CD4-positive, alpha-beta T cell treated with Interleukin-6 for 4 hours (primary cell): Measurements from ENCODE around the gene EGFLAM.

Experiments
- DNase-seq: peaks from one replicate; pipeline ENCODE4 v3.0.0-alpha.2; 2020; ENCODE audit warnings: mixed read lengths

EGFLAM gene

DNA sequence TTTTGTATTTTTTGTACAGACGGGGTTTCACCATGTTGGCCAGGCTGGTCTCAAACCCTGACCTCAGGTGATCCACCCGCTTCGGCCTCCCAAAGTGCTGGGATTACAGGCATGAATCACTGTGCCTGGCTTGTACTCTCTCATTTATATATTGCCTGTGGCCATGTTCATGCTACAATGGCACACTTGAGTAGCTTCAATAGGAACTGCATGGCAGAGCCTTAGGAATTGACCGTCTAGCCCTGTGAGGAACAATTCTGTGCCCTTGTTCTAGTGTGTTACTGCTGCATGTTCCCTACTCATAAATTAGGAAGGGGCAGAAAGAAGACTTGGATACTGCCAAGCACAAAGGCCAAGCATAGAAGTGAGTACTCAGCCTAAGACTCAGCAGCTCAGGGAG is 193.8 kb downstream of the EGFLAM start:
- DNase-seq, result no peak

DNA sequence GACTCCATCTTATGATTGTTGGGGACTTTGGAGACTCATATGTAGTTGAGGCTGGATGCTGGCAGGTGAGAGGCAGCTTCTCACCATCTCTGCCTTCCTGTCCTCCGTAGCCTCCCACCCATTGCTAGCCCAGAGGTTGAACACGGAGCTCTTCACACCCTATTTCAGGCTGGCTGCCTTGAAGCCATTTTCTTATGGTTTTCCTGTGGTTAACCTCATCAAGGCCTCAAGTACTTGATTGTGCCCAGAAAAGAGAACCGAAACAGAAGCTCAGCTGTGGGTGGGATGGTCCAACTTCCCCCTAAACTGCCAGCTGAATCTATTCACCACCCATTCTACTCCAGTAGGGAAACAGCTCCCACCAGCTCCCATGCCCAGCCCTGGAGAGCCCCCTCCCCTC is 195.1 kb downstream of the EGFLAM start:
- DNase-seq, result peak; percentile 43

DNA sequence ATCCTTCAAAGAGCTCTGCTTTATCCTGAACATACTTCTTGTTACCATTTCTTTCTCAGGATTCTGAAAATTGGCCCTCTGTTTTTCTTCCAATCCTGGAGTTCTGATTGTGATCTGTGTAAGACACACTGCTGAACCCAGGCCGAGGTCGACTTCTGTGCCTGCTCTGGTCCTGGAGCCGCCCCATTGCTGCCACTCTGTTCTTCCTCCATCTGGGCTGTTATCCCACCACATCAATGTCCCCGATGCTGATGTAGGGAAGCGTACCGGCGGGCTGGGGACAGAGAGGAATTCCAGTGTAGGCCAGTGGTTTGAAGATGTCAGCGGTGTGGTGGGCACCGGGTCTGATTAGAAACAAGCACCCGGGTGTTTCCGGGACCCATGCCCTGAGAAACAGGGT is 195.6 kb downstream of the EGFLAM start:
- no peak for DNase-seq

DNA sequence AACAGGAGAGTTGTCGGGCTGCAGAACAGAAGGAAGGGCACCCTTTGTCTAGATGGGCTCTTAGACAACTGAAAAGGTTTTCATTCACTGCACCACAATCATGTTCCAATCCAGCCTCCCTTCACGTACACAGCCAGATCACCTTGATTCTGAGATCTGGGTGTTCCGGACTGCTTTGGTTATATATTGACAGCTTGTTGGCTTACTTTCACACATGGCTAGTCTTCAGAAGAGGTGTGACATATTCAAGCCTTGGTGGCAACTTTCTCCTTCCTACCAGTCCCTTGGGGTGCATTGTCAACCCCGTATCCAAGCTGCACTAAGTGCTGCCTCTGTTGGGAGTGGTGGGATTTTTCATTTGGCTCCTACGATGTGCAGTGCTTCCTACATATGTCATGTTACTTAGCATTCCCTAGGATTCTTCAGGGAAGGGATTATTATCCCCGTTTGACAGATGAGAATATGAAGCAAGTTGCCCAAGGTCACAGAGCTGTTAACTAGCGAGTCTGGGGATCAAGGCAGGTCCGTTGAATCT is 197.5 kb downstream of the EGFLAM start:
- DNase-seq, result no peak

DNA sequence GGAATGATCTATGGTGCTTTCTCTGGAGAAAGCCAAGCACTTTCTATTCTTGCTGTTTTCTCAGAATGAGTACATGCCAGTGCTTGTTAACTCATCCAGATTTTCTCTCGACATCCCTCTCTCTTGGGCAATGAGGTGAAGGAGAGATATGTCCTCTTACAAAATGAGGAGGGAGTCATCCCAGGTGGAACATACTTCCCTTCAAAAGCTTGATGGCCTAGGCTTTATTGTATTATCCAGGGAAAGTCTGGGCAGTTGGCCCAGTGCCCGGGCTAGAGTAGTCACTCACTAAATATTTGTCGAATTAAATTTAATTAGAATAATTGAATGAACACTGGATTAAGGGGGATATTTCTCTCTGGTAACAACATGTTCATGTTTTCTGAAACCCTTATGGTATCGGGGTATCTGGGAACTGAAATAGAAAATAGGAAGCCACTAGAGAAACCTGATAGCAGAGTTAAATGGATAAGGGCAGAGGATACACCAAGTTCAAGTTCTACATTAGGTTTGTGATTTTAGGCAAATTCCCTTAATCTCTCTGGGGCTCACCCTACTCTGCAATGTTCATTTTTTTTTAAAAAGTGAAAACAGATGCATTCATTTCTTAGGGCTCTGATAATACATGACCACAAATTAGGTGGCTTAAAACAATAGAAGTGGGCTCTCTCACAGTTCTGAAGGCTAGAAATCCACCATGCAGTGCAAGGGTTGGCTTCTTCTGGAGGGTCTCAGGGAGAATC is 198.5 kb downstream of the EGFLAM start:
- no peak for DNase-seq

DNA sequence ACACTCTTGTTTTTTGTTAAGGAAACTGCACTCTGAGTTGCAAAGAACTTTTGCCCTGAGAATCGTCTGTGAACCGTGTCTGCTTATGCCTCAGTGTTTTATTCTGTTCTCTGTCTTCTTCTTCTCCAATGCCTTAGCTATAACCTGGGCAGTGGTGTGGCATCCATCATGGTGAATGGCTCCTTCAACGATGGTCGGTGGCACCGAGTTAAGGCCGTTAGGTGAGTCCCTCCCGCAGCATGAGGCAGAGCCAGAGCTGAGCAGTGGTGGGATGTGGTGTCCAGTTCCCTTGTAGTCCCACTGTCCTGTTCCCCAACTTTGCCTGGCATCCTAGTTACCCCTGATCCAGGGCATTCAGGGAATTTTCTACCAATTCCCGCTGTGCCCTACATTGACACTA is 199.8 kb downstream of the EGFLAM start:
- no peak for DNase-seq

DNA sequence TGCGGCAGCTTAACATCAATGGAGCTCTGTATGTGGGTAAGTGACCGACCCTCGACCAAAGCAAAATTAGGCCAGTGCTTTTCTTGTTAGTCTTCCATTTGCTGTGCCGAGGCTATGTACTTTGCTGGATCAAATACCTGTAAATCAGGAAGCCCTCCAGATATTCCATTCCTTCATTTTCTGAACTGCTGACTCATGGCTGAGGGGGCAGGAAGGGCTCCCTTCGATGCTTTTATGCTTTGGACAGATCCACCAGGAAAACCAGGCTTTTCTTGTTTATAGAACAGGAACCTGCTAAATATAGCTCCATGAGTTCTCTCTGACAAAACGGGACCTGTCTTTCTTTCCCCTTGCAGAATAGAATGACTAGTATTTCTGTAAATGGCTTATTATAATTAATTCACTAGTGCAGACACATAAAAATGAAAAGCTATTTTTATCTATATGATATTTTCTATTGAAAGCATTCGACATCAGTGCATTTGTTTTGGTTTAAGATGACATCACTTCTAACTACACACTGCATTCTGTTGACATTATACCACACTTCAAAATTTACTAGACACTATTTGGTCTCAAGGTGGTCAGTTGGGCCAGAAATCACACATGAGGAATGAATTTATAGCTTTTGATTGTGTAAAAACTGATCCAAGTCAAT is 204.7 kb downstream of the EGFLAM start:
- DNase-seq, result no peak

DNA sequence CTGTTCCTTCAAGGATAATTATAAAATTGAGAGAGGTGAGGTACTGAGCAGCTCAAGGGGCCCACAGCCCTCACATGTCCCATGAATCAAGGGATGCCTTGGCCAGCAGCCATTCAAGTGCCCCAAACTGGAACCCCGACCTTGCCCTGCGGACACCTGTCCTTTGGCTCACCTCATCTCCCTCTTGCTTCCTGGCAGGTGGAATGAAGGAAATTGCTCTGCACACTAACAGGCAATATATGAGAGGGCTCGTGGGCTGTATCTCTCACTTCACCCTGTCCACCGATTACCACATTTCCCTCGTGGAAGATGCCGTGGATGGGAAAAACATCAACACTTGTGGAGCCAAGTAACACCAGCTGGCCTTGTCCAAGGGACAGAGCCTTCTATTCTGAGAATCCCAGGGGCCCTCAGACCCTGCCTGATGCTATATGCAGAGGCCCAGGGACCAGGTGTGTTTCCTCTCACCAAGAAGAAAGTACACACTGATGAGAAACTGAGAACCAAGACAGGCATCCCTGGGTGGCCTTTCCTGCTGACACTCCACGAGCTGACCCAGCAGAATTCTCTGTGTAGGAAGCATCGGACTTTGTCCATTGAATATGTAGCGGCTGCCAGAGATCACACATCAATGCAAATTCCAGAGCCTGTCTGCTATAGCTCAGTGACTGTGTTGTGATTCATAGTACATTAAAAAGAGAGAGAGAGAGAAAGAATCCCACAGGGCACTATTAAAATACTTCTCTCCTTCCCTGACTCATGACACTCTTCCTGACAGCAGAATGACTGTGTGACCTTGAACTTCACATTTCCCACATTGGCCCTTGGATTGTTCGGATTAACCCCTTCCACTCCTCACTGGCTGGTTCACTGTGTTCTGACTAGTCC is 205.5 kb downstream of the EGFLAM start:
- no peak for DNase-seq

DNA sequence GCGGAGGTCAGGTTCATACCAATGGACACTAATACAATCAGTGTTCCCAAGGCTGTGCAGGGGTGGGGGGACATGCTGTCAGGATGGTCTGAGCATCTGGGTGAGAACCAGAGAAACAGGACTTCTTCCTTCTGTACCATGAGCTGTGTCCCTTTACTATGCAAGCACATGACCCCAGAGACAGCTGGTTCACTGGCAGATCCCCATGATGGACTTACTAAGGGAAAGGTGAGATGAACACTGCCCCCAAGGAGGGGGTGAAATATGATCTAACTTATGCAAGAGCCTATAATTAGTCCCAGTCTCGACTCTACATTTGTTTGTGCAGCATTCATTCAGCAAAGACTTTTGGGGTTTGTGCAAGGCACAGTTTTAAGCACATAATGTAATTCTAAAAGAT is 206.7 kb downstream of the EGFLAM start:
- DNase-seq, result no peak

DNA sequence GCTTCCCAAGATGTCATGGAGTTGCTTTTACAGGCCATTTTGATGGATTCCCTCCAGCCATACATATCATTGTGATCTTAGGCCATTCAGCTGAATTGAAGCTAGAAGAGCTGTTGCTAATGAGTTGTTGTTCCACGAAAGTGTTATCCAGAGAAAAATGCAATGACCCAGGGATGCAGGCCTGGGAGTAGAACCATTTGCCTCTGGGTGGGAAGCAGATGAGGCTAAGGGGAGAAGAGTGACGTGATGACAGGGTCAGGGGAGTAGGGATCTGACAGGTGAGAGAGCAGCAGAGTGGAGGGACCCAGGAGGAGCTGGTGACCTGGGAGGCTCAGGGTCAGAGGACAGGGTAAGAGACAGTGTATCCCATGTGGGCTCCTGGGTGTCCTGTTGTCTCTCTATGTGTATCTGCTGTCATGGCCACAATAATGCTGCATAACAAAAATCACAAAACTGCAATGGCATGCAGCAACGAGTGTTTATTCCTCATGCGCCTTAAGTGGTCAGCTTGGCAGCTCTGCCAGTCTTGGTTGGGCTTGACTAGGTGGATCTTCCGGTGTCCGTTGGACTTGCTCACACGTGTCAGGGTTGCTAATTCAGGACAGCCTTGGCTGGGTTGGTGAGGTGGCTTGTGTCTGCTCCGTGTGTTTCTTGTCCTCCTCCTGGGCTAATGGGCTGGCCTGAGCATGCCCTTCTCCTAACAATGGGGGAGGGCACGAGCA is 207.5 kb downstream of the EGFLAM start:
- no peak for DNase-seq

DNA sequence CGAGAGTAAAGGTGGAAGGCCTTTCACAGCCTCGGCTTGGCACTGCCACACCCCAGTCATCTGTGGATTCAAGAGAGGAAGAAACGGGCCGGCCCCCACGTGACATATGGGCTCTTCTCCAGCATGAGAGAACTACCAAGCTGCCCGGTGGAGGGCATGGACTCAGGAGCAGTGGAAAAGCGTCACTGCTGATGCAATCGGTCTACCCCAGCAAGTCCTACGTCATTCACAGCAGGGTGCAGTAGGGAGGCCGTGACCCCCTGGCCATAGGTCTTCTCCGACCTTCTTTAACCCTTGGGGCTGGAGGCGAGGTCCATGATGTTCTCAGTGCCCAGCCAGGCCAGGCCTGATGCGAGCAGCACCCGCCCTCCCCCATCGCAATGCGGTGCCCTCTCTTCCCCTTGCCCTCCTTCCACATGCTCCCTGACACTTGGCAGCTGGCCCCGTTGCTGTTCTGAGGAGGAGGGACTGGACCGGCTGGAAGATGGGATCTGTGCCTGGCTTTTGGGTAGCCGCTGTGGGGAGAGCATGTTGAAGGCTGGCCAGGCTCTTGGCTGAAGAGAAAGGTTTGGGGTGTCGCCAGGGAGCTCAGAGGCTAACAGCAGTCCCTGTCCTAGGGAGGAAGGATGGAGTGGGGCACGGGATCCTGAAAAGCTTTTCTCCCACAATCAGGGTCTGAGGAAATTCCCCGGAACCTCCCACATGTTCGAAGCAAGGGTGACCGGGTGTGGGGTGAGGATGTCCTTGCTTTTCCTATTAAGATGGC is 208.2 kb downstream of the EGFLAM start:
- DNase-seq, result no peak

DNA sequence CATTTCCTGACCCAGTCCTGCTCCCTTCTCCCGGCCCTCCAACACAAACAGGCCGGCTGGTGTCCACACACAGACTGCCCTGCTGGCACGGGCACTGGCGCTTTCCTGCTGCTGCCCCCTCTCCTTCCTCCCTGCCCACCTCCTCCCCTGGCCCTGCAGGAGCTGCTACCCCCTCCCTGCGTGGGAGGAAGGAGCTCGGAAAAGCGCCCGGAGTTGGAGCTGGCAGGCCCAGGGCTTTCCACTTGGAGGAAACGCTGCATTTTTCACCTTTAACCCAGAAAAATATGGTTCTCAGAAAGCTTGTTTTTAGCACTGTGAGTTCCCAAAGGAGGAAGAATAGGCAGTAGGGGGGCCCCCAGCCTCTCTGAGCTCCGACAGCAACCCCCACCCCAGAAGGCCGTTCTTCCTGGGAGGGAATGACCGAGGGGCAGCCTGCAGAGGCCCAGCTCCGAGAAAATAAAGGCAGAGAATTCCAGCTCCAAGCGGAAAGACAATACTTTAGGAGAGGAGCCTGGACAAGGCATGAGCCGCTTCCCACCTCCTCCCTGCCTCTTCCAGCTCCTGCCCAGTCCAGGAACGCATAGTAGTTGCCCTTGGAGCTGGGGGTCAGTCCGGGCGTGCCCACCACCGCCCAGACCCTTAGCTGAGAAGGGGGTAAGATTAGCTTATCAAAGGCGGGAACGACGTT is 209.1 kb downstream of the EGFLAM start:
- DNase-seq, result no peak

DNA sequence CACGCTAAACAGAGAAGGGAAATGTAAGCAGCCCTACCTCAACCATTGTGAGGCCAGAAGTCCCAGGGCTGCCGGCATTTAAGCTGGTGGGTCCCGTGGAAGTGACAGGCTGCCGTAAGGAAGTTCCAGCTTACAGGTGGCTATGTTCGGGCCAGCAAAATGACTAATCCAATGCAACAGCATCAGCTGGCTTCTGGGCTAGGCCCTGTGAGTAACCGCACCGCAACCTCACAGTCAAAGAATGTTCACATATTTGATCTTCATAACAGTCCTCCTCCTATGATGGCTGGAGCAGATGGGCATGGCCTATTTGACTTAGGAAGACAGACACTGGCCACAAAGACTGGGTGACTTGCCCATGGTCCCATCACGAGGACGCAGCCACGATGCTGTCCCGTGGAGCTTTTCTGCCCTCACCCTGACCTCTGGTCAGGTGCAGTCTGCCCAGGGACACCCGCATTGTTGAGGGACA is 209.9 kb downstream of the EGFLAM start:
- DNase-seq, result no peak

DNA sequence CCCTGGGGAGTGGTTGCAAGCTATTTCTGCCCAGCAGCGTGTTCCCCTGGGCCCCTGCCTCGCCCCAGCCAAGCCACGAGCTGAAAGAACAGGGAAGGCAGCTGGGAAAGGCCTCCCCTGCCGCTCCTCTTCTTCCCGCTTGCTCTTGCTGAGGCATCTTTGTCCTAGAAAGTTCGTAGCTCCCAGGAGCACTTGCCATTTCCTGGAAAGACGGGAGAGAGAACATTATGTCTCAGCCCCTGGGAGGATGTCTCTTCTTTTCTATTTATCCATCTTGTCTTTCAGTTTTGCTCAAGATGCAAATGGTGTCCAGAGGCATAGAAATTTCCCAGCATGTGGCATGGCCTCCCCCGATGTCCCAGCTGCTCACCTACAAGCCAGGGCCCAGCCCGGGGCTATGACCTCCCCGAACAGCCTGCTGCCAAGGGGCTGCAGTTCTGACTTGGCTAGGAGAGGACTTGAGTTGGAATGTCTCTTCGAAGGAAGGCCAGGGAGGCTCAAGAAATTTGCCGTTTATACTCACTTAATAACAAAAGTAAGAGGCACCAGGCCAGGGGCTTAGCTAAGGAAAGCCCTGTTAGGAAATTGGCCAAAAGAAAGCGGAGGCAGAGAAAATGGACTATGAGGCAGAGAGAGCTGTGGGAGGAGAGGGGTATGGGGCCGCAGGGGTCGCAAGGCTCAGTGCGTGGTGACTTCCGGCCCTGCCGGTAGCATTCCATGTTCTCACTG is 210.8 kb downstream of the EGFLAM start:
- DNase-seq, result no peak

DNA sequence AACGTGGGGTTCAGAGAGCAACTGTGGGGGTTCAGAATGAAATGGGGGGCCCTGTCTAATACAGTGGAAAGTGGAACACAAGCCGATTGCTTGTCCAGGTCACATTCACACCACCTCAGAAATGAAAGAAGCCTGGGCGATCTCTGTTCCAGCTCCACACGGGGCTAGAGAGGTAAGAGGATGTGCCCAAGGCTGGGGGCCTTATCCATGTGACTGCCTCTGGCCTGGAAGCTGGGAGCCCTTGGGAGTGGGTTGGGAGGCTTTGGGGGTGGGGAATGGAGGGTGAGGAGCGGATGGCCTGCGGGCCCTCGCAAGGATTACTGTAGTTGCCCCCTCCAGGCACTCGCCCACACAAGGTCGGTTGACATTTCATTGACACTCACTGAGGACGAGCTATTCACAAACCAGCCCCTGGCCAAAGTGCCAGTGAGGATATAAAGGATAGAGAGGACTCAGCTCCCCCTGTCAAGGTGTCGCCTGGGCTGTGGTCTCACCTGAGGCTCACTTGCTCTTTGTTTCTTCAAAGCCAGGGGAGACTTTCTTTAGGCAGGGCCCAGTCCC is 211.4 kb downstream of the EGFLAM start:
- DNase-seq, result no peak

DNA sequence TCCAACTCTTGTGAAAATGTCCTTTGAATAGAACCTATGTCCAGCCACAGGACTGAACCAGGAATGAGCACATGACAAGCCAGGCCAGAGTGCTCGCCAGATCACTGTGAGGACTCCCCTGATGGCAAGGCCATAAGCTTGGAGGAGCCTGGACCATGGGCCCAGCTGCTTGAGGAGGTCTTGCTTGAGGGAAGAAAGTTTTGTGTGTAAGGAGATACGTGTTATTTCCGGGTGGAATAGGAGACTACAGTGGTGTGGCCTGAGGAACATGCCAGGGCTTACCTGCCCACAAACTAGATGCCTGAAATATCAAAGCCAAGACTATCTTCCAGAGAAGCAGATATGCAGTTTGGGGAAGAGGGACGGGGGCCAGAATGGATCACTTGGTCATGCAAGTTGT is 213.3 kb downstream of the EGFLAM start:
- DNase-seq, result no peak

DNA sequence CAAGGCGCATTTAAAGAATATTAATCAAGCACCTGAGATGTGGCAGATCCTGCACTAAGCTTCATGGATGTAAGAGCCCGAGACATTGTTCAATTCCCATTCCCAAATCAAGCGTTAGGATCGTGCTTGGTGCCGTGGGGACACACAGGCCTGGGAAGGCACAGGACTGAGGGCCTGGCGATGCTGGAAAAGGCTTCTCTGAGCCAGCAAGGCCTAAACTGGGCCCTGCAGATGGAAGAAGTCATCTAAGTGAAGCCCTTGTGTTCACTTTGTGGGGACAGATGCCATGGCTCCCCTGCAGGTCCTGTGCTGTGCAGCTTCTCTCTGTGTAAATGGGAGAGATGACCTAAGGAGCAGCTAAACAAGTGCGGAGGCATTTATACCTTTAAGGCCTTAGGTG is 214.2 kb downstream of the EGFLAM start:
- no peak for DNase-seq

DNA sequence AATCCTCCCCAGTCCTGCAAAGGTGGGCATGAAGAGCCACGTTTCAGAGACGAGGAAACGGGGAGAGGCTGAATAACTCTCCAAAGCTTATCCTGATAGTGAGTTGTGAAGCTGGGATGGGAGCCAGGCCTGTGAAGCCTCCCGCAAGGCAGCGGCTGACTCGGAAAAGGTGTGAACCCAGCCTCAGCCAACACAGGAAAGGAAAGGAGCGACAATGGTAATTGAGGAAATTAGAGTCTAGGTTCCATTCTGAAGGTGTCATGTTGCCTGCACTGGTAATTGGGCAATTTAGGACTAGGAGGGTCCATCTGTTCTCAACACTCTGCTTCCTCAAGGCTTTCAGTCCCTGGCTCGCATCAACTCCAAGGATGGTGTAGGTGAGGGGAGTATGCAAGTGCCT is 214.6 kb downstream of the EGFLAM start:
- no peak for DNase-seq

DNA sequence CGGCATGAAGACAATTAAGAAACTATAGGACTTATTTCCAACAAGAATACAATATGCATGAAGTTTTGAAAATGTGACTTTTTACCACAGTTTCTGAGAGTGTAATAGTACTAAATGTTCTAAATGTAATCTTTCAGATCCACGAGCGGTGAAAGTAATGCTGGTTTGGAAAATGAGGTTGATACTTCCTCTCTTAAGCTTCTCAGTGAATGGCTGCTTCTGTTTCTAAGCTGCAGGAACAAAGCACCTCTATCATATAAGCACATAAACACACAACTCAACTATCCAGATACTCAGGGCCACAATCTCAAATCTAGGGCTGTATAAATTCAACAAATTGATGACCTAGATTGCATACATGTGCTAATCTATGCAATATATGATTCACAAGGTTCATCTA is 219.8 kb downstream of the EGFLAM start:
- DNase-seq, result no peak

DNA sequence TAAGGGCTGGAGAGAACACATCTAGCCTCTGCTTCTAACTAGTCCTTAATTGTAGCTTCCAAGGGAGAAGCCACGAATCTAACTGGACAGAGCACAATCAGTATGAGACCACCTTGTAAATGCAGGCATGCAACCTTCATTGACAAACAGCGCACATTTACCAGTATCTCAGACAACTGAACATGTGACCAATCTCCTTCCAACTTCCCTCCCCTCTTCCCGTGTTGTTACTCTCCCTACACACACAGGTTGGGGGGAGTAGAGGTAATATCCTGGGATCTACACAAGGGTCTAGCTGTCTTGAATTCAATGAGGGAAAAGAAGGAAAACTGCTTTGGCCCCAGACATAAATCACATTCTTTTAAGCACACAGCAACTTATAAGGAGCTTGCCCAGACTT is 220.5 kb downstream of the EGFLAM start:
- DNase-seq, result no peak
